ACHN (cell line): Measurements from ENCODE around the gene TRMT61A.

ENCODE experiments used
- DNase-seq: peaks from one replicate; pipeline ENCODE4 v3.0.0-alpha.2; 2015
- in situ Hi-C: cut with HindIII; loops from 2 replicates; pipeline ENCODE4 v1.10.0; 2017; ENCODE audit warnings: low sequenced_read_pairs, low pct_ligation_motif_present, low pct_unique_long_range_greater_than_20kb

The TRMT61A gene

DNA sequence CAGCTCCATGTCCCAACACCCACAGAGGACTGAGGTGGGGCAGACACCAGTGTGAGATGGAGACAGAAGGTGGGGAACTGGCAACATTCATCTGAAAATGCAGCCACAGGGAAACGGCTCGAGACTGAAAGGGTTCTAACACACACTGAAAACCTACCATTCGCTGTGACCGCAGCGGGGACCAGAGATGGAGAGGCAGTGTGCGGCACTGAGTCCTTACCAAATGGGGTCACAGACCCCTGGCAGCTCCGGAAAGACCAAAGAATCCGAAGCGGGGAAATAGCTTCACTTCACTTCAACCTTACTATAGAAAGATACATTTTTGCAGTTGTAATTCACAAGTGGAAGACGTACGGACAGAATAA lies 23.8 kb downstream of the TRMT61A start:
- in situ Hi-C loops, result no loop called here
- no peak for DNase-seq

DNA sequence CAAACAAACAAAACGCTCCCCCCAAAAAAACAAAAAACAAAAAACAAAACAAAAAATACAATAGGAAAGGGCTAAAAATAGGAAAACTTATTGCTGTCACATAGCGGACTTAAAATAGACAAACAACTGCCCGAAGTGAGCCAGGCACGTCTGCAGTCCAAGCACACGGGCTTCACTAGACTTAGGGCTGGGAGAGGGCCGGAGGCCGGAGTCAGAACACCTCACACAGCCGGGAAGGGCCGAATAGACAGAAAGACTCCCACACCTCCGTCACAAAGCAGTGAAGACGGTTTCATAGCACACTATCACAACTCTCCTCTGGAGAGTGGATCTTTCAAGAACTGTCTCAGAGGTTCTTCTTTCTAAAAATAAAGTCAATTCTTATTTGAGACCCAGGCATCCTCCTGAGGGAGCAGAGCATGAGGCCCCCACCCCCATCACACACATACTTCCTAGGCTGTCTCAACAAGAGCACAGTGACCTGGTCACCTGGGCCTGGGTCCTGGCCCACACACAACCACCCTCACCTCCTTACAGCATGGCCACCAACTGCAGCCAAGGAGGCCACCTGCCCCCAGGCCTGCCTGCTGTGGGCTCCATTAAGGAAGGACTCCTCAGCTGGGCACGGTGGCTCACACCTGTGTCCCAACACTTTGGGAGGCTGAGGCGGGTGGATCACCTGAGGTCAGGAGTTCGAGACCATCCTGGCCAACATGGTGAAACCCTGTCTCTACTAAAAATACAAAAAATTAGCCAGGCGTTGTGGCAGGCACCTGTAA lies 26.8 kb downstream of the TRMT61A start:
- no peak for DNase-seq
- in situ Hi-C loops, result no loop called here

DNA sequence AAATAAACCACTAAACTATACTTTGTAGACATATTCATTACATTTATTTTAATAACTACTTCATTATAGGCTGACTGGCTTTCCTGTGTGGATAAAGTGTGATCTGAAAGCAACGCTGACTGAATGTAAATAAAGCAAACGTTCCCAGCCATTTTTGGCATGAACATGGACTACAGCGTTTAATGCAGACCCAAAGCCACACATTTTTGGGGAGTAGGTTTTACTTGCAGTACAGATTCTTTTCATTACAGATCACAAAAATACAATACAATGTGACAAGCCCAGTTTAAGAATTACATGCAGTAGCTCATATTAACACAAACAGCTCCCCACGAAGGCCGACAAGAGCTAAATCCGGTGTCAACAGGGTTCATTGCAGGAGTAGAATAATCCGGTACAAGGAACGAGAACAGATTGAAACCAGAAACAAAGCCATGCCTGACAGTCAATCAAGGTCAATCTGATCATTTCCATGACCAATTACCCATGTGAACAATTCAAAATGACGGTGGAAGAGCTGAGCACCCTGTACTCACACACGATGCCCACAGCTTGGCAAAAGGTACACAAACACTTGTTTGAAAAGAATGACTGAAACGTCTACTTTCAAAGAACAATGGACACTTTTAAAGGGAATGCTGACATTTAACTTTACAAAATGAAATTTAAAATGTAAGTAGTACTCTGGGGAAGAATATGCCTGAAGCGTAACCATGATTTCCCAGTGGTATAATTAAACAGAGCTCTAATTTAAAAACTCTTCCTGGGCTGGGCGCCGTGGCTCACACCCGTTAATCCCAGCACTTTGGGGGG lies 28.2 kb downstream of the TRMT61A start:
- DNase-seq, result no peak
- in situ Hi-C loops, result no loop called here

DNA sequence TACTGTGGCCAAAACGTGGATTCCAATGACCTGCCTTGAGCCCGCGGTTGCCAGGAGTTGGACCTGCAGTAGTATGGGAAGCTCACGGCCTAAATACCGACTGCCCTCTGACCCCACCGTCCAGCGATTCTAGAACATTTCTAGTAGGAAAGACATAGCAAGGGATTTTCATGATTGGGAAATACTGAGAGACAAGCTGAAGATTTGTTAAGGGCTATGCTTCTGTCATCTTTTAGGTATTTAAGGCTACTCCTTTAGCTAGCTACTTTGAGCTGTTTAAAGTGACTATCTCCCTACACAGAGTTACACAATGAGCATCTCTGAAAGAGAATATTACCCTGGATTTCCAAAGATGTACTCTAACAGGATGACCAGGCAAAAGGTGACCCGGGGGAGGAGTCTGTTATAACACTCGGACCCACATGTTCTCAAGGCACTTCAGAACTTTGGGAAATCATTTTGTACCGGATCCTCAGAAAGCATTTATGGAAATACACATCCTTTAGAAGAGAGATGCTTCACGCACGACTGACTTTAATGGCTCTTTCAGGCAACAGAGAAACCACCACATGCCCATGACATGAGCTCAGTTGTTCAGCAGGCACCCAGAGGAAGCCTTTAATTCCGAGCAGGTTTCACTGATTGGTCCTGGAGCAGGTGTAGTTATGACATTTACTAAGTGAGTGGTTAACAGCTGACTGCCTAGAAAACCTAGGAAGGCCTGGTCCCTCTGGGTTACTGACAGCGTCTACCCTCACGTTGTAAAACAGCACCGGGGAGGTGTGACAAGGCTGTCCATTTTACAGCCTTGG lies 29.3 kb downstream of the TRMT61A start:
- DNase-seq, result peak; percentile 96
- in situ Hi-C loops, result no loop called here

DNA sequence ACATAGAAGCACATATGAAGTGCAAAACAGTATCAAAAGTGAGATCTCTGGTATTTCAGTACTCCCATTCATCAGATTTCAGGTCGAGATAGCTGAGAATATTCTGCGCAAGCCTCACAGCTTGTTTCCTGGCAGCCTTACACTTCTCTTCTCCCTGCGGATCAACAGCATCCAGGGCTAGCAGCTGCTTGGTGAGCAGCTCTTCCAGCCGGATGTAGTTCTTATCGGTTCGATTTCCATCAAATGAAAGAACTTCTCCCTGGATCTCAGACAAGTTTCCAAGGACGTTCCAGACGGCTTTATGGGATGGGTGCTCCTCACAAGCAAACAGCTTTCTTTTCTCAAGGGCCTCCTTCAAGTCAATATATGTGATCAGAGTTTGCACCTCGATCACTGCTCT lies 30.8 kb downstream of the TRMT61A start:
- in situ Hi-C loops, result no loop called here
- no peak for DNase-seq

DNA sequence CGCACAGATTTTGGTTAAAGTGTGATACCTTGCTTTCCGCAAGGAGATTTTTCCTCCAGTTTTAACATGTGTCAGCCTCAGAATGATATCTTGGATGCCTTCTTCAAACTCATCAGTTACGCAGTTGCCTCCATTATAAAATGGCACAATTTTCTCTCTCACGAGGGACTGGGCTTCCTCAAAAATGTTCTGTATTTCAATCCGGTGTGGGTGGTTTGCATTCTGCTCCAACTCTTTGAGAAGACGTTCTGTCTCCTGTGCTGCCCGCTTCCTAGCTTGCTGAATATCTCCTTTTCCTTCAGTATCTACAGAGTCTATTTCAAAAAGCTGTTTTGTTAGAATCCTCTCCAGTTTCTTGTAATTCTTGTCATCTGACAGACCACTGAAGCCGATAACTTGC lies 31.7 kb downstream of the TRMT61A start:
- no peak for DNase-seq
- in situ Hi-C loops, result no loop called here

DNA sequence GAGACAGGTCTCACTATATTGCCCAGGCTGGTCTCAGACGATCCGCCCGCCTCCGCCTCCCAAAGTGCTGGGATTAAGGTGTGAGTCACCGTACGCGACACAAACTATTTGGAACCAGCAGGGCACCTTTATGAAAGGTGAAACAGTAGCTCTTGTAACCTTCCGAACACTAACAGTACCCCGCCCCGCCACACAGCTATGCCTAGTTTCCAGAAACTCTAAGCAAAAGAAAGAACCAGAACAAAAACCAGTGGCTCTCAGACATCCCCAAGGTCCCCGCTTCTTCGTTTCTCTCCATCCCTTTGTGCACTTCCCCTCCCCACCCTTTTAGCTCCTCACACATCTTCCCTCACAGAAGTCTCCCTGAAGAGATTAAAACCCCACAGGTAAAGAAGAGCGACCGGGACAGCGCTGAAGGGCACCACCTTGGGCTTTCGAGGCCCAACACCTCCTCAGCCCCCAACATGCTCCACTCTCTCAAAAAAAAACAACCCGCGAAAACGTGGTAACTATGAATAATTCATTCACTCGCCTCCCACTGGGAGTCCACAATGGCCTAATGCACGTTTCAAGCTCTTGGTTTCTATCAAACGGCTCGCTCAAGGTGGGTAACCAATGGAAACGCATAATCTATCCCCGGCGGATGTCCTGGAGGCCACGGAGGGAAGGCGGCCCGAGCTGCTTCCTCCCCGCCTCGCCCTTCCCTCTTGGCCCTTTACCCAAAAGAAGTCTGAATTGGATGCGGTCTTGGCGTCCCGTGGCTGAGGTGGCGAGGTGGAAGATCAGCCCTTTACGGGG lies 32.6 kb downstream of the TRMT61A start:
- in situ Hi-C loops, result no loop called here
- peak; percentile 54 for DNase-seq

DNA sequence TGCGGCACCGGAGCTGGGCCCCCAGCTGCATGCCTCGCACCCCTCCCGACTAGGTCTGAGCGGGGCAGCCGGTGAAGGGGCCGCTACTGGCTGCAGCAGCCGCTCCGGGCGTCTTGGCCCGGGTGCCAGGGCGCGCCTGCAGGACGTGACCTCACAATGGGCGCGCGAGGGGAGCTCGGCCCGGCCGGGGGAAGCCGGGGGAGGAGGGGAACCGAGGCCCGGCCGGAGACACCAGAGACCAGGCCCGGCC lies 33.1 kb downstream of the TRMT61A start:
- in situ Hi-C loops, result no loop called here
- DNase-seq, result no peak

DNA sequence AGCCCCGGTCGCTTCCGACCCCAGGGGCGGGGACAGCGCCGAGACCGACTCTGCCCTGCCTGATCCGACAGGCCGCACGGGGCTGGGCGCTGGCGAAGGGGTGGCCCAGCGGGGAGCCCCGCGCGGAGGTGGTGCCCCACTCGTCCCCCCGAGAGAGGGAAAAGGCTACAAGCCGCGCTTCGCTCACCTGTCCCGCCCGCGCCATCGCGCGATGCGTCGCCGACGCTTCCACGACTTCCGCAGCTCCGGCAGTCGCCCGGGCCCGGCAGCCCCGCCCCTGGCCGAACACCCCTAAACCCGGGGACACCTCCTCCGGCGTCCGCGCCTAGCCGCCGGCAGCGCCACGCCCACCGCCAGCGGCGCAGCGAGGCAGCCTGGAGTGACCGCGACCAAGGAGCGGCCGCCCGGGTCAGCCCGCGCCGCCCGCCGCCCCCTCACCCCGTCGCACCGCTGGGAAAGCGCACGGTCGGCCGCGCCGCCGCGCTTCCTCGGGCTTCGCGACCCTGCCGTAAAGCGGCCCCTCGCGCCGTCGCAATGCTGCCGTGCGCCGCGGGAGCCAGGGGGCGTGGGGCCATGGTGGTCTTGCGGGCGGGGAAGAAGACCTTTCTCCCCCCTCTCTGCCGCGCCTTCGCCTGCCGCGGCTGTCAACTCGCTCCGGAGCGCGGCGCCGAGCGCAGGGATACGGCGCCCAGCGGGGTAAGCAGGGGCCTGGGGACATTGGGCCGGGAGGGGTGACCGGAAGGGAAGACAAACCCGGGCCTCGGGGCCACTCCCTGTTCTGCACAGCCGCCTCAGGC lies 33.6 kb downstream of the TRMT61A start, which contains the start of the genes BAG5 and COA8:
BAG5 (minus strand) TSS at position 229 of the 797 bp plus-strand sequence. CDS start 1,493 bp downstream, outside the sequence.
COA8 (plus strand) TSS at position 532 of the 797 bp plus-strand sequence; CDS start at position 574, 42 bp downstream.
- peak; percentile 81 for DNase-seq
- in situ Hi-C loops, result no loop called here

DNA sequence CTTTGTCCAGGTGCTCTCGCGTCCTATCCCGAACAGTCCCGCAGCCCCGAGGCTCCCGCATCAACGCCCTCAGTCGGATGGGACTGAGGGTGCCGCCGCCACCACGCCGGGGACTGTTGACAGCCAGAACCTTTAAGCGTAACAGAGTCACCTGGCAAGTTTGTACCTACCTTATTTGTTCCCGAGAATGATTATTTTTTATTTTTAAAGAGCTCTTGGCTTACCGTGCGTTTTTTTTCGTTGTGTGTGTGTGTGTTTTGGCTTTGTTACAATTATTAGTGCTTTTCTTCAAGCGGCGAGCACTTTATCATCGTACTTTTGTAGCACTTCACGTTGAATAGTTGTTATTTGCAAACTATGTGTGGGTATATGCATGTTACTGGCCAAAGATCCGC lies 34.2 kb downstream of the TRMT61A start:
- in situ Hi-C loops, result no loop called here

DNA sequence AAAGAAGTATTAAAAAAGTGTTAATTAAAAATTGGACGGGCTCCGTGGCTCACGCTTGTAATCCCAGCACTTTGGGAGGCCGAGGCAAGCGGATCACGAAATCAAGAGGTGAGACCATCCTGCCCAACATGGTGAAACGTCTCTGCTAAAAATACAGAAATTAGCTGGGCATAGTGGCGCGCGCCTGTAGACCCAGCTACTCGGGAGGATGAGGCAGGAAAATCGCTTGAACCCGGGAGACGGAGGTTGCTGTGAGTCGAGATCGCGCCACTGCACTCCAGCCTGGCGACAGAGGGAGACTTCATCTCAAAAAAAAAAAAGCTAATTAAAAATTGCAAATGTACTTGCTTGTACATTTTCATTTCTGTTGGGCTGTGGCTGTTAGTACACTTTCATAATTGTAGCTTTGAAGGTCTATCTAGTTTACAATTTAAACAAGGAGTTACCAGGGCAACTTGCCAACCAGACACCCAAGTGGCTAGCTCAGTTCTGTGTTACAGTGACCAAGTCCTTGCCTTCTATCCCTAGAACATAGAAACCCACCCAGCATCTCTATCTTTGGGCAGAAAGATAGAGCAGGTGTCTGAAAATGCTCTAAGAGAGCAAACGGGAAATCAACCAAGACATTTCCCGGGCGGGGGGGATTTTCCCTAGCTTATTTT lies 35.0 kb downstream of the TRMT61A start:
- DNase-seq, result no peak
- in situ Hi-C loops, result no loop called here

More for the DNA sequence above, 34.2 kb downstream of the TRMT61A start:
- DNase-seq, result no peak

DNA sequence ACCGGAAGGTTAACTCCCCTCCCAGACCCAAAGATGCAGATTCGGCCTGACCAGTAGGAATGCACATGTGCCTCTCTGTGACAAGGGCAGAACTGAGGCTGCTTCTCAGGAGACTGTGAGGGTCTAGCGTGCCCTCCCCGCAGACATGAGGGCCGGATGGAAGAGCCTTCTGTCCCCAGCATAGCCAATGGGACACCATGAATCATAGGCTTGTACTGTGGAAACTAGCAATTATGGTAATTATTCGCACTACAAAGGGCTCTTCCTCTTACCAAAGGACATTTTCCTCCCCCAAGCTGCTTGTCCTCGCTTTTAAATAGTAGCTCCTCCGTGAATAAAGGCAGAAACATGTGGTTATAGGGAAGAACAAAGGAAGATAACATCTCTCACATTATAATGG lies 40.0 kb downstream of the TRMT61A start:
- in situ Hi-C loops, result no loop called here
- no peak for DNase-seq

DNA sequence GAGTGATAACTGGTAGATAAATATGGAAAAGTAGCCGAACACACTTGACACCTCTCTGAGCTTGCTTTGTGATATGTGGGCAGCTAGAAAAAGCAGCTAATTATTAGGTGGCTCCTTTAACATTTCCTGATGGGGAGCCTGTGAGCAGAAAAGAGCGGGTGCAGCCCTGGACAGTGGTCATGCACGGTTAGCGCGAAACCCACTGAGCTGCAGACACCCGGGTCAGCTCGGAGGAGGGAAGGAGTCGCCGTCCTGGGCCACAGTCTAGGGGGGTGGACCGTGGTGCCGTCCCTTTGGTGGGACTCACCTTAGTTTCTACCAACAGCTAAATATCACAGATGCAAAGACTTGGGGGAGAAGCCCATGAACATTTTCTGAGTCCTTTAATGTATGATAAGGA lies 40.4 kb downstream of the TRMT61A start:
- no peak for DNase-seq
- in situ Hi-C loops, result no loop called here

DNA sequence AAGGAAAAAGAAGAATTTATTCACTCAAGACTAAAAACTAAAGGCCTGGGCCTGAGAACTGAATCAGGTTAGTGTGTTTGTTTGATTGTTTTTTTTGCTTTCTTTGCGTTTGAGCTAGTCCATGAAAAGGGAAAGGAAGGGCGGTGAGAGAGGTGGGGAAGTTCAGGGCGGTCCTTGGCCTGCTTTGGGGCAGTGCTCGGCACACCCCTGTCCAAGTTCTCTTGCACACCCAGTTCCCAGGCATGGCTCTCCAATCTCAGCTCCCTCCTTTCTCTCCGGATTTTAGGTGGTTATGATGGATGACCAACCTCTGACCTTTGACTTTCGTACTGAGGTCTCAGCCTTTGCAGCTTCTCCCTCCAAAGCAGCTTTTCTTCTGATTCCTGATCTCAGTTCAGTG lies 45.1 kb downstream of the TRMT61A start:
- in situ Hi-C loops, result no loop called here
- no peak for DNase-seq

DNA sequence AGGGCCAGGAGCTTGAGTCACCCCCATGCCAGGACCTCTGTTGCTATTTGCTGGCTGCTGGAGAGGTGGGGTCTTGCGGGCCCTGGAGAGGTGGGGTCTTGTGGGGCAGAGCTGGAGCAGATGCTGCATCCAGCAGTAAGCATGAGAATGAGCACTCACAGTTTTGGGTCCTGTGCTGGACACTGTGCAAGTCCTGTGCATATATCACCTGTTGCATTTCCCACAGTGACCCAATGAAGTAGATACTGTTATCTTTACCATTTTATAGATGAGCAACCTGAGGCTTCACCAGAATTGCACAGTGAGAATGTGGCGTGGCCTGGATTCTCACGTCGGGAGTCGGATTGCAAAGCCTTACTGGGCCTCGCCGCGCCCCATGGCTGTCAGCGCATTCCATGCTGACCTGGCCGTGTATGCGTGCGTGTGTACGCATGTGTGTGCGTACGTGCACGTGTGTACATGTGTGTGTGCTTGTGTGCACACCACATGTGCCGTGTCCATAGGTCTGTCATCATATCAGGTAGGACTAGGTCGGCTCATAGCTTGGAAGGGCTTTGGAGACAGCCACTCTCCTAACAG lies 45.8 kb downstream of the TRMT61A start:
- in situ Hi-C loops, result no loop called here
- no peak for DNase-seq

DNA sequence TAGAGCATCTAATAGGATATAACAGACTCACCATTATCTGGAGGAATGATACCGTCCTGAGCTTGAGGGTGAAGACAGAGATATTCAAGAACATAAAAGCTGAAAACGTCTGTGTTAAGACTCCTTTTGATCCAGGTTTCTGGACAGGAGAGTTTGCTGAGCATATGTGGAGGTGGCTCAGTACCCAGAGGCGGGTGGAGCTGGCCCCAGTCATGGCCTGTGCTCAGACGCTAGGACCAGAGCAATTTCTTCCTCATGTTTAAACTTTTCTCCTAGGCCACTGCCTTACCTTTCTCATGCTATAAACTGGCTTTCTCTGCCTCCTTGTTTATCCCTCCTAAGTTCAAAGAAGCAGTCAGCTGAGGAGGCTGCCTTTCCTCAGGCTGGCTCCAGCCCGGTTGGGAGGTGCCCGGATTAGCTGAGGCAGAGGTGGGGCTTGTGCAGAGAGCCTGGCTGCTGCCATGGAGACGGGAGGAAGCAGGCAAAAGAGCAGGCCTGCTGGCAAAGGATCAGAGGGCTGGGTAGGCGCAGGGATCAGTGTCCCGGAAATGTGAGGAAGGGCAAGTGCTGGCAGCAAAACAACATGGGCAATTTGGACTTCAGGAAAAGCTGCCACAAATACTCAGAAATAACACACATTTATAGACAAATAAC lies 47.5 kb downstream of the TRMT61A start:
- in situ Hi-C loops, result no loop called here
- DNase-seq, result peak; percentile 81
